Skin of body (tissue), 2 donors: ENCODE results near the gene TBC1D21. TPM values are rescaled to one million over a fixed set of nuclear protein-coding genes. Genes with fewer than 3 reads are reported as not detected.
A peak's percentile ranks its signal among the peaks of the same experiment; 100 is the strongest.

ENCODE experiments used
- DNase-seq: peaks from one replicate; lab custom pipeline; 2025; lab: John Stamatoyannopoulos, UW
- total RNA-seq: library from RNA; depleted of rRNA; stranded (reverse); fragments of >200 nt; gene quantifications from one replicate; pipeline ENCODE4 v1.2.3, GENCODE V29; 2014

The TBC1D21 gene
- total RNA-seq, 1 donor from 2014 or later: not detected

- no peak for DNase-seq
Observed at GRCh38 chr15:73908030-73908821, 34.9 kb downstream of the TBC1D21 start.

- no peak for DNase-seq
Observed at GRCh38 chr15:73908822-73909122, 35.4 kb downstream of the TBC1D21 start.

- DNase-seq: no peak
Observed at GRCh38 chr15:73909651-73910050, 36.3 kb downstream of the TBC1D21 start.

- no peak for DNase-seq
Observed at GRCh38 chr15:73910522-73911303, 37.3 kb downstream of the TBC1D21 start.

- no peak for DNase-seq
Observed at GRCh38 chr15:73912030-73912596, 38.7 kb downstream of the TBC1D21 start.

GRCh38 chr15:73914145-73914544 lies 40.8 kb downstream of the TBC1D21 start:
- no peak for DNase-seq

- DNase-seq: no peak
Observed at GRCh38 chr15:73915082-73915481, 41.7 kb downstream of the TBC1D21 start.

GRCh38 chr15:73918784-73919183 lies 45.4 kb downstream of the TBC1D21 start:
- DNase-seq: no peak

GRCh38 chr15:73919706-73920105 lies 46.3 kb downstream of the TBC1D21 start:
- DNase-seq: no peak

- no peak for DNase-seq
Observed at GRCh38 chr15:73921254-73921925, 48.0 kb downstream of the TBC1D21 start.

- DNase-seq: peak; percentile 37
Observed at GRCh38 chr15:73922186-73923151, 49.1 kb downstream of the TBC1D21 start.

GRCh38 chr15:73923156-73923487 lies 49.8 kb downstream of the TBC1D21 start:
- no peak for DNase-seq

- no peak for DNase-seq
Observed at GRCh38 chr15:73923488-73924164, 50.3 kb downstream of the TBC1D21 start.

- peak; percentile 55 for DNase-seq
Observed at GRCh38 chr15:73924171-73924921, 51.0 kb downstream of the TBC1D21 start.

- no peak for DNase-seq
Observed at GRCh38 chr15:73925848-73926218, 52.5 kb downstream of the TBC1D21 start.

- DNase-seq: peak; percentile 76
Observed at GRCh38 chr15:73926219-73927002, 53.0 kb downstream of the TBC1D21 start, which contains the start of gene LOXL1. LOXL1 (plus strand) TSS chr15:73926462; CDS start chr15:73926784, 322 bp downstream.

GRCh38 chr15:73927003-73927475 lies 53.7 kb downstream of the TBC1D21 start:
- no peak for DNase-seq

GRCh38 chr15:73927476-73928240 lies 54.3 kb downstream of the TBC1D21 start:
- no peak for DNase-seq
